Measurements from ENCODE around the gene WWOX.

DNA sequence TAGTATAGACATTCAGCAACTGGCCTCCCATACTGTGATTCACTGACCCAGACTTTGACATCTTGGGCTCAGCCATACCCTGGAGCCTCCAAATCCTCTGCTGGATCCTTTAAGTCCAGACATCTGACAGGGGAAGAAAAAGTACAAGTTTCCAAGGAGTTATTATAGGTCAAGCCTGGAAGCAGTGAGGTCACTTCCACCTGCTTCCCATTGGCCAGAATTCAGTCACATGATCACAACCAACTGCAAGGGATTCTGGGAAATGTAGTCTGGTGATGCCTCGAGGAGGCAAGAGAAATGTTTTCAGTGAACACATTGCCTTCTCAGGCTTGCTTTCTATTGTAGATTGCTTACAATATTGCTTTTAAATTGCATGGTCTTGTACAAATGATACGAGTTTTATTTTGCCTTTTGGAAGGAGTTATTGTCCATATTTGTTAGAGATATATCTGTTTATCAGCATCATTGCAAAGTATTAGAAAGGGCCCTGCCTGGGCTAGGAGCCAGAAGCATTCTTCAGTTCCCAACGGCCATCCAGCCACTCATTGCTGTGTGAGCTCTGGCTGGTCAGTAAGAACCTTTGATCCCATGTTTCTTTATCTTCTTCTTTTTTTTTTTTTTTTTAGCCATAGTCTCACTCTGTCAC lies 696.9 kb downstream of the WWOX start:
- TF ChIP-seq YY1 (IDR thresholded peaks at IDR 0.05; ENCODE audit: insufficient read depth, insufficient read length), result no peak
- no peak for TF ChIP-seq ZNF274 (IDR thresholded peaks at IDR 0.05; ENCODE audit: low read depth, low read length)

All from NT2/D1 (cell line).